Neural progenitor cell (in vitro differentiated cells): ENCODE measurements around the gene BDH2.

Experiments used
- CTCF ChIP-seq: fragments of 200-600 bp; sonication (generic); IDR thresholded peaks from 2 replicates; pipeline ENCODE4 v1.5.1; 2017; ENCODE audit warnings: antibody characterized with exemption, mild to moderate bottlenecking
- EZH2 ChIP-seq: fragments of 200-600 bp; sonication (generic); IDR thresholded peaks from 2 replicates; pipeline ENCODE4 v1.6.1; 2017; ENCODE audit warnings: antibody characterized with exemption, mild to moderate bottlenecking, moderate library complexity

- TF ChIP-seq CTCF (no peak), EZH2 (no peak)
These were observed 2.5 kb downstream of the BDH2 start for GRCh38 chr4:103097112-103097511.
